Measurements from ENCODE around the gene ARL6IP6. TPM values are rescaled to one million over a fixed set of nuclear protein-coding genes. Genes with fewer than 3 reads are reported as not detected.
A peak's percentile ranks its signal among the peaks of the same experiment; 100 is the strongest.

Gene ARL6IP6
- polyA plus RNA-seq, 1 donor = 22.6 TPM

GRCh38 chr2:152695763-152696162 is 22.7 kb upstream of the ARL6IP6 start:
- 100% methylated on average over 2 of the region's 3 CpGs for WGBS (ENCODE audit: insufficient coverage, low lambda C conversion rate)
- Histone ChIP-seq H3K36me3 (ENCODE audit: control insufficient read depth, insufficient read depth, low read length) (peaks cover 17% of the 10 kb centered on the region), H3K4me1 (ENCODE audit: control insufficient read depth, insufficient read depth, low read length) (no peaks in the 10 kb centered on the region), H3K9me3 (ENCODE audit: control insufficient read depth, low read depth, low read length) (no peaks in the 10 kb centered on the region), H3K27ac (ENCODE audit: low read length) (no peak overlapping the region), H3K4me3 (ENCODE audit: low read length) (no peak overlapping the region), H3K27me3 (ENCODE audit: control insufficient read depth, insufficient read depth, low read length) (no peaks in the 10 kb centered on the region)
- no peak for DNase-seq

GRCh38 chr2:152696476-152696875 is 21.9 kb upstream of the ARL6IP6 start:
- no CpG with 5 or more reads among the region's 1 CpG for WGBS (ENCODE audit: insufficient coverage, low lambda C conversion rate)

GRCh38 chr2:152701198-152701597 is 17.2 kb upstream of the ARL6IP6 start:
- Histone ChIP-seq H3K4me3 (ENCODE audit: low read length) (no peak overlapping the region), H3K27ac (ENCODE audit: low read length) (no peak overlapping the region), H3K36me3 (ENCODE audit: control insufficient read depth, insufficient read depth, low read length) (peaks cover 28% of the 10 kb centered on the region), H3K27me3 (ENCODE audit: control insufficient read depth, insufficient read depth, low read length) (no peaks in the 10 kb centered on the region), H3K9me3 (ENCODE audit: control insufficient read depth, low read depth, low read length) (no peaks in the 10 kb centered on the region), H3K4me1 (ENCODE audit: control insufficient read depth, insufficient read depth, low read length) (no peaks in the 10 kb centered on the region)
- 100% methylated on average over 3 of the region's 7 CpGs for WGBS (ENCODE audit: insufficient coverage, low lambda C conversion rate)
- DNase-seq = no peak

More at GRCh38 chr2:152696476-152696875, 21.9 kb upstream of the ARL6IP6 start:
- Histone ChIP-seq H3K36me3 (ENCODE audit: control insufficient read depth, insufficient read depth, low read length) (peaks cover 20% of the 10 kb centered on the region), H3K27me3 (ENCODE audit: control insufficient read depth, insufficient read depth, low read length) (no peaks in the 10 kb centered on the region), H3K9me3 (ENCODE audit: control insufficient read depth, low read depth, low read length) (no peaks in the 10 kb centered on the region), H3K27ac (ENCODE audit: low read length) (no peak overlapping the region), H3K4me3 (ENCODE audit: low read length) (no peak overlapping the region), H3K4me1 (ENCODE audit: control insufficient read depth, insufficient read depth, low read length) (no peaks in the 10 kb centered on the region)
- no peak for DNase-seq

GRCh38 chr2:152706477-152707021 is 11.9 kb upstream of the ARL6IP6 start:
- no peak for DNase-seq
- Histone ChIP-seq H3K4me3 (ENCODE audit: low read length) (no peak overlapping the region), H3K27ac (ENCODE audit: low read length) (no peak overlapping the region), H3K27me3 (ENCODE audit: control insufficient read depth, insufficient read depth, low read length) (no peaks in the 10 kb centered on the region), H3K4me1 (ENCODE audit: control insufficient read depth, insufficient read depth, low read length) (no peaks in the 10 kb centered on the region), H3K36me3 (ENCODE audit: control insufficient read depth, insufficient read depth, low read length) (peaks cover 48% of the 10 kb centered on the region), H3K9me3 (ENCODE audit: control insufficient read depth, low read depth, low read length) (no peaks in the 10 kb centered on the region)
- 100% methylated on average over 1 of the region's 4 CpGs for WGBS (ENCODE audit: insufficient coverage, low lambda C conversion rate)

GRCh38 chr2:152708742-152709141 is 9.7 kb upstream of the ARL6IP6 start:
- peaks cover 43% of the 10 kb centered on the region for H3K36me3 ChIP-seq (ENCODE audit: control insufficient read depth, insufficient read depth, low read length)
- no peak overlapping the region for H3K27ac ChIP-seq (ENCODE audit: low read length)
- no peak for DNase-seq
- no CpG with 5 or more reads among the region's 2 CpGs for WGBS (ENCODE audit: insufficient coverage, low lambda C conversion rate)
- no peaks in the 10 kb centered on the region for H3K27me3 ChIP-seq (ENCODE audit: control insufficient read depth, insufficient read depth, low read length)
- no peaks in the 10 kb centered on the region for H3K9me3 ChIP-seq (ENCODE audit: control insufficient read depth, low read depth, low read length)
- H3K4me1 ChIP-seq (ENCODE audit: control insufficient read depth, insufficient read depth, low read length) = no peaks in the 10 kb centered on the region
- H3K4me3 ChIP-seq (ENCODE audit: low read length) = no peak overlapping the region

GRCh38 chr2:152710713-152711112 is 7.7 kb upstream of the ARL6IP6 start:
- H3K36me3 ChIP-seq (ENCODE audit: control insufficient read depth, insufficient read depth, low read length) = peaks cover 45% of the 10 kb centered on the region
- 100% methylated on average over 1 of the region's 2 CpGs for WGBS (ENCODE audit: insufficient coverage, low lambda C conversion rate)
- DNase-seq = no peak

GRCh38 chr2:152715112-152715511 is 3.3 kb upstream of the ARL6IP6 start:
- no peak for DNase-seq
- Histone ChIP-seq H3K27ac (ENCODE audit: low read length) (no peak overlapping the region), H3K4me1 (ENCODE audit: control insufficient read depth, insufficient read depth, low read length) (peaks cover 6% of the 10 kb centered on the region), H3K36me3 (ENCODE audit: control insufficient read depth, insufficient read depth, low read length) (peaks cover 20% of the 10 kb centered on the region), H3K4me3 (ENCODE audit: low read length) (no peak overlapping the region), H3K27me3 (ENCODE audit: control insufficient read depth, insufficient read depth, low read length) (no peaks in the 10 kb centered on the region), H3K9me3 (ENCODE audit: control insufficient read depth, low read depth, low read length) (no peaks in the 10 kb centered on the region)
- no CpG with 5 or more reads among the region's 1 CpG for WGBS (ENCODE audit: insufficient coverage, low lambda C conversion rate)

More at GRCh38 chr2:152710713-152711112, 7.7 kb upstream of the ARL6IP6 start:
- no peaks in the 10 kb centered on the region for H3K9me3 ChIP-seq (ENCODE audit: control insufficient read depth, low read depth, low read length)
- no peaks in the 10 kb centered on the region for H3K27me3 ChIP-seq (ENCODE audit: control insufficient read depth, insufficient read depth, low read length)
- no peak overlapping the region for H3K27ac ChIP-seq (ENCODE audit: low read length)
- H3K4me1 ChIP-seq (ENCODE audit: control insufficient read depth, insufficient read depth, low read length) = peaks cover 2% of the 10 kb centered on the region
- no peak overlapping the region for H3K4me3 ChIP-seq (ENCODE audit: low read length)

- WGBS (ENCODE audit: insufficient coverage, low lambda C conversion rate) = no CpG with 5 or more reads among the region's 8 CpGs
- peak overlapping the region; percentile 100 for H3K27ac ChIP-seq (ENCODE audit: low read length)
- peak overlapping the region; percentile 97 for H3K4me3 ChIP-seq (ENCODE audit: low read length)
- peaks cover 6% of the 10 kb centered on the region for H3K4me1 ChIP-seq (ENCODE audit: control insufficient read depth, insufficient read depth, low read length)
- H3K27me3 ChIP-seq (ENCODE audit: control insufficient read depth, insufficient read depth, low read length) = no peaks in the 10 kb centered on the region
- DNase-seq = peak; percentile 10 to 26
- peaks cover 17% of the 10 kb centered on the region for H3K36me3 ChIP-seq (ENCODE audit: control insufficient read depth, insufficient read depth, low read length)
- H3K9me3 ChIP-seq (ENCODE audit: control insufficient read depth, low read depth, low read length) = no peaks in the 10 kb centered on the region
These were observed 2.5 kb upstream of the ARL6IP6 start for GRCh38 chr2:152715854-152716428.

GRCh38 chr2:152716805-152717227 is 1.6 kb upstream of the ARL6IP6 start:
- peaks cover 6% of the 10 kb centered on the region for H3K4me1 ChIP-seq (ENCODE audit: control insufficient read depth, insufficient read depth, low read length)
- H3K9me3 ChIP-seq (ENCODE audit: control insufficient read depth, low read depth, low read length) = no peaks in the 10 kb centered on the region
- peak overlapping the region; percentile 97 for H3K4me3 ChIP-seq (ENCODE audit: low read length)
- H3K27ac ChIP-seq (ENCODE audit: low read length) = peak overlapping the region; percentile 100
- no peaks in the 10 kb centered on the region for H3K27me3 ChIP-seq (ENCODE audit: control insufficient read depth, insufficient read depth, low read length)
- peaks cover 15% of the 10 kb centered on the region for H3K36me3 ChIP-seq (ENCODE audit: control insufficient read depth, insufficient read depth, low read length)
- 0% methylated on average over 4 of the region's 13 CpGs for WGBS (ENCODE audit: insufficient coverage, low lambda C conversion rate)
- DNase-seq = no peak

GRCh38 chr2:152717228-152718075 is 968 bp upstream of the ARL6IP6 start, which contains the start of gene PRPF40A:
PRPF40A (minus strand) TSS chr2:152717461; CDS start chr2:152717439, 22 bp downstream.
- Histone ChIP-seq H3K4me1 (ENCODE audit: control insufficient read depth, insufficient read depth, low read length) (peaks cover 6% of the 10 kb centered on the region), H3K27ac (ENCODE audit: low read length) (peak within 1 kb of the TSS; percentile 100), H3K4me3 (ENCODE audit: low read length) (peak within 1 kb of the TSS; percentile 97), H3K36me3 (ENCODE audit: control insufficient read depth, insufficient read depth, low read length) (peaks cover 11% of the 10 kb centered on the region), H3K9me3 (ENCODE audit: control insufficient read depth, low read depth, low read length) (no peaks in the 10 kb centered on the region), H3K27me3 (ENCODE audit: control insufficient read depth, insufficient read depth, low read length) (no peaks in the 10 kb centered on the region)
- DNase-seq = peak; percentile 99
- 0% methylated on average over 1 of the region's 71 CpGs for WGBS (ENCODE audit: insufficient coverage, low lambda C conversion rate)
